Lung (tissue), 12 donors: ENCODE measurements around the gene PAF1. TPM values are rescaled to one million over a fixed set of nuclear protein-coding genes. Genes with fewer than 3 reads are reported as not detected.

Experiments used
- ATAC-seq: fragments of 200-7000 bp; cut with Tn5 transposase; one replicate; pipeline ENCODE4 v1.9.1; 2020; ENCODE audit warnings: moderate number of reproducible peaks; ENCODE audit not compliant: insufficient read depth, low FRiP score
- DNase-seq, 3 donors: peaks; one replicate each; pipeline ENCODE4 v3.0.0-alpha.2; 2013 to 2017
- H3K27ac ChIP-seq, 2 donors: one replicate each; pipeline ENCODE4 v1.5.1; 2013; ENCODE audit warnings: mild to moderate bottlenecking in 2 of 2, moderate library complexity in 2 of 2, control low read depth in 1 of 2, inconsistent platforms in 1 of 2, low read depth in 1 of 2, low read length in 1 of 2
- H3K27me3 ChIP-seq, 3 donors: one replicate each; pipeline ENCODE4 v1.5.1; 2013; ENCODE audit warnings: low read length in 2 of 3; ENCODE audit not compliant: control insufficient read depth in 3 of 3, insufficient read depth in 3 of 3
- H3K36me3 ChIP-seq, 4 donors: one replicate each; pipeline ENCODE4 v1.5.1; 2013; ENCODE audit warnings: low read length in 4 of 4, mild to moderate bottlenecking in 1 of 4, moderate library complexity in 1 of 4; ENCODE audit not compliant: control insufficient read depth in 4 of 4, insufficient read depth in 4 of 4
- H3K4me1 ChIP-seq, 5 donors: one replicate each; pipeline ENCODE4 v1.5.1; 2013; ENCODE audit warnings: low read length in 5 of 5, mild to moderate bottlenecking in 2 of 5, moderate library complexity in 1 of 5; ENCODE audit not compliant: control insufficient read depth in 5 of 5, insufficient read depth in 5 of 5
- H3K4me3 ChIP-seq: one replicate; pipeline ENCODE4 v1.5.1; 2013; ENCODE audit warnings: mild to moderate bottlenecking, control low read depth, moderate library complexity
- H3K9ac ChIP-seq, 2 donors: one replicate each; pipeline ENCODE4 v1.5.1; 2013; ENCODE audit warnings: low read length in 2 of 2, control low read depth in 1 of 2; ENCODE audit not compliant: insufficient read depth in 1 of 2
- H3K9me3 ChIP-seq, 4 donors: one replicate each; pipeline ENCODE4 v1.5.1; 2013; ENCODE audit warnings: low read length in 3 of 4, mild to moderate bottlenecking in 1 of 4, moderate library complexity in 1 of 4; ENCODE audit not compliant: control insufficient read depth in 4 of 4, insufficient read depth in 3 of 4
- CTCF ChIP-seq: IDR thresholded peaks from 2 replicates; pipeline ENCODE4 v1.5.1; 2012; ENCODE audit warnings: mild to moderate bottlenecking; ENCODE audit errors: control extremely low read depth, extremely low read depth
- WGBS, 2 donors: extraction: QIAGEN DNeasy Blood & Tissue Kit; methylation state at CpG; one replicate each; pipeline ENCODE4 v1.1.7; 2013; 5-methylcytosine and 5-hydroxymethylcytosine counted together
- polyA plus RNA-seq, 2 donors: library from polyadenylated mRNA; stranded (reverse); fragments of 200-250 nt; gene quantifications; one replicate each; pipeline ENCODE4 v1.2.1, GENCODE V29; 2013
- total RNA-seq, 2 donors: library from RNA; depleted of rRNA in 1 of 2; stranded (reverse); fragments of >200 nt in 1 of 2; gene quantifications; one replicate each; pipeline ENCODE4 v1.2.1, GENCODE V29; 2014 to 2021
- donor health status: control.
- donor health status: control.
- donor health status: Bipolar disorder and iron deficiency.
- donor health status: healthy.
- donor health status: DM: yes; HTN: yes; CAD: no.

The PAF1 gene
- total and polyA plus RNA-seq, 4 donors, result 24.8 to 41.8 (median 34.0) TPM

- H3K27ac ChIP-seq, result peak overlapping the region; percentile 82 to 89
- WGBS, 2 donors, result 48 to 61% methylated on average over 8 of the region's 8 CpGs
- no peak for ATAC-seq
- peaks cover 12 to 18% (median 13%) of the 10 kb centered on the region in 5 donors for H3K4me1 ChIP-seq
- H3K9me3 ChIP-seq, result no peaks in the 10 kb centered on the region
- peak; percentile 96 to 99 (median 98) for DNase-seq
- H3K9ac ChIP-seq, result peak overlapping the region; percentile 41 to 50
- no peaks in the 10 kb centered on the region for H3K27me3 ChIP-seq
- peaks cover 24 to 52% (median 38%) of the 10 kb centered on the region in 4 donors for H3K36me3 ChIP-seq
- no peak for TF ChIP-seq CTCF
- no peak overlapping the region for H3K4me3 ChIP-seq
These were observed 18.7 kb downstream of the PAF1 start for GRCh38 chr19:39372047-39372802.

- 87 to 94% methylated on average over 5 of the region's 5 CpGs for WGBS, 2 donors
- no peak for TF ChIP-seq CTCF
- DNase-seq (no peak), ATAC-seq (no peak)
- no peak overlapping the region for H3K4me3 ChIP-seq
- peaks cover 13 to 37% (median 29%) of the 10 kb centered on the region in 4 donors for H3K36me3 ChIP-seq
- H3K9ac ChIP-seq, result no peak overlapping the region
- no peaks in the 10 kb centered on the region for H3K9me3 ChIP-seq
- no peaks in the 10 kb centered on the region for H3K27me3 ChIP-seq
- H3K27ac ChIP-seq, result peak overlapping the region in 1 of 2 donors; percentile 40
- H3K4me1 ChIP-seq, result peaks cover 12 to 18% (median 13%) of the 10 kb centered on the region in 5 donors
These were observed 20.2 kb downstream of the PAF1 start for GRCh38 chr19:39370735-39371134.

GRCh38 chr19:39369200-39369599, 21.7 kb downstream of the PAF1 start:
- no peak for DNase-seq
- 90% methylated on average over 2 of the region's 2 CpGs for WGBS, 2 donors
- H3K36me3 ChIP-seq, result peaks cover 13 to 31% (median 19%) of the 10 kb centered on the region in 4 donors
- H3K9ac ChIP-seq, result no peak overlapping the region
- H3K27me3 ChIP-seq, result no peaks in the 10 kb centered on the region
- H3K4me1 ChIP-seq, result peaks cover 12 to 18% (median 13%) of the 10 kb centered on the region in 5 donors
- ATAC-seq, result no peak
- no peak for TF ChIP-seq CTCF
- H3K9me3 ChIP-seq, result no peaks in the 10 kb centered on the region
- no peak overlapping the region for H3K27ac ChIP-seq
- no peak overlapping the region for H3K4me3 ChIP-seq
